ENCODE measurements around the gene ANKRD9.

The ANKRD9 gene

GRCh38 chr14:102472791-102473150 is 36.8 kb downstream of the ANKRD9 start:
- no peak overlapping the region for H3K4me3 ChIP-seq (ENCODE audit: low read depth in 1 of 2, low read length in 1 of 2)
- TF ChIP-seq CTCF (IDR thresholded peaks at IDR 0.05) = no peak
- H3K36me3 ChIP-seq = peaks cover 55% of the 10 kb centered on the region

GRCh38 chr14:102471921-102472790 is 37.4 kb downstream of the ANKRD9 start:
- Histone ChIP-seq H3K4me3 (ENCODE audit: low read depth in 1 of 2, low read length in 1 of 2) (no peak overlapping the region), H3K27me3 (no peaks in the 10 kb centered on the region), H3K27ac (peak overlapping the region; percentile 39), H3K36me3 (peaks cover 55% of the 10 kb centered on the region), H3K9me3 (no peaks in the 10 kb centered on the region), H3K4me1 (ENCODE audit: control insufficient read depth in 1 of 2, insufficient read depth in 1 of 2, low read depth in 1 of 2, low read length in 1 of 2) (peaks cover 10 to 12% of the 10 kb centered on the region in 2 experiments)
- no peak for TF ChIP-seq CTCF (IDR thresholded peaks at IDR 0.05)

More at GRCh38 chr14:102472791-102473150, 36.8 kb downstream of the ANKRD9 start:
- Histone ChIP-seq H3K9me3 (no peaks in the 10 kb centered on the region), H3K4me1 (ENCODE audit: control insufficient read depth in 1 of 2, insufficient read depth in 1 of 2, low read depth in 1 of 2, low read length in 1 of 2) (peaks cover 10 to 12% of the 10 kb centered on the region in 2 experiments), H3K27me3 (no peaks in the 10 kb centered on the region), H3K27ac (peak overlapping the region; percentile 39)

GRCh38 chr14:102469261-102469660 is 40.3 kb downstream of the ANKRD9 start:
- H3K27ac ChIP-seq = no peak overlapping the region
- H3K27me3 ChIP-seq = no peaks in the 10 kb centered on the region
- H3K36me3 ChIP-seq = peaks cover 63% of the 10 kb centered on the region
- no peaks in the 10 kb centered on the region for H3K9me3 ChIP-seq
- TF ChIP-seq CTCF (IDR thresholded peaks at IDR 0.05) = no peak
- H3K4me3 ChIP-seq (ENCODE audit: low read depth in 1 of 2, low read length in 1 of 2) = no peak overlapping the region
- peaks cover 10 to 12% of the 10 kb centered on the region in 2 experiments for H3K4me1 ChIP-seq (ENCODE audit: control insufficient read depth in 1 of 2, insufficient read depth in 1 of 2, low read depth in 1 of 2, low read length in 1 of 2)

GRCh38 chr14:102464846-102465341 is 44.7 kb downstream of the ANKRD9 start:
- Histone ChIP-seq H3K4me1 (ENCODE audit: control insufficient read depth in 1 of 2, insufficient read depth in 1 of 2, low read depth in 1 of 2, low read length in 1 of 2) (no peaks in the 10 kb centered on the region), H3K27me3 (no peaks in the 10 kb centered on the region), H3K36me3 (peaks cover 73% of the 10 kb centered on the region), H3K9me3 (no peaks in the 10 kb centered on the region), H3K27ac (no peak overlapping the region), H3K4me3 (ENCODE audit: low read depth in 1 of 2, low read length in 1 of 2) (no peak overlapping the region)
- no peak for TF ChIP-seq CTCF (IDR thresholded peaks at IDR 0.05)

GRCh38 chr14:102464006-102464405 is 45.6 kb downstream of the ANKRD9 start:
- Histone ChIP-seq H3K4me1 (ENCODE audit: control insufficient read depth in 1 of 2, insufficient read depth in 1 of 2, low read depth in 1 of 2, low read length in 1 of 2) (no peaks in the 10 kb centered on the region), H3K36me3 (peaks cover 82% of the 10 kb centered on the region), H3K27ac (no peak overlapping the region), H3K27me3 (no peaks in the 10 kb centered on the region), H3K4me3 (ENCODE audit: low read depth in 1 of 2, low read length in 1 of 2) (no peak overlapping the region), H3K9me3 (no peaks in the 10 kb centered on the region)
- TF ChIP-seq CTCF (IDR thresholded peaks at IDR 0.05) = no peak
